Astrocyte (in vitro differentiated cells and primary cell): ENCODE measurements around the gene UROC1. TPM values are rescaled to one million over a fixed set of nuclear protein-coding genes. Genes with fewer than 3 reads are reported as not detected.
A peak's percentile ranks its signal among the peaks of the same experiment; 100 is the strongest.

Source experiments
- DNase-seq: peaks from one replicate; pipeline ENCODE4 v3.0.0-alpha.2; 2010; ENCODE audit warnings: low read depth
- FAIRE-seq: peaks from 2 replicates; lab custom pipeline; 2011; peaks lifted over from hg19 to GRCh38; lab: Jason Lieb, UNC
- H2AFZ ChIP-seq: 2 replicates; pipeline ENCODE4 v1.6.0; 2012; ENCODE audit warnings: low read depth, low read length, inconsistent platforms
- H3K27ac ChIP-seq: 2 replicates; pipeline ENCODE4 v1.5.1; 2011; ENCODE audit warnings: low read depth, low read length, inconsistent platforms
- H3K27me3 ChIP-seq: 2 replicates; pipeline ENCODE4 v1.6.0; 2011; ENCODE audit warnings: low read length, inconsistent platforms; ENCODE audit not compliant: insufficient read depth
- H3K36me3 ChIP-seq: 2 replicates; pipeline ENCODE4 v1.5.1; 2011; ENCODE audit warnings: low read length, inconsistent platforms; ENCODE audit not compliant: insufficient read depth
- H3K4me1 ChIP-seq: 2 replicates; pipeline ENCODE4 v1.5.1; 2011; ENCODE audit warnings: low read length, inconsistent platforms; ENCODE audit not compliant: insufficient read depth
- H3K4me2 ChIP-seq: 2 replicates; pipeline ENCODE4 v1.6.0; 2012; ENCODE audit warnings: low read length, inconsistent platforms
- H3K4me3 ChIP-seq: 2 replicates; pipeline ENCODE4 v1.5.1; 2011; ENCODE audit warnings: low read depth, mild to moderate bottlenecking, low read length, inconsistent platforms; ENCODE audit not compliant: insufficient read depth
- H3K79me2 ChIP-seq: 2 replicates; pipeline ENCODE4 v1.6.0; 2012; ENCODE audit warnings: mild to moderate bottlenecking, low read length, inconsistent platforms; ENCODE audit not compliant: insufficient read depth
- H3K9ac ChIP-seq: 2 replicates; pipeline ENCODE4 v1.6.0; 2012; ENCODE audit warnings: mild to moderate bottlenecking, low read length, inconsistent platforms
- H3K9me3 ChIP-seq: 2 replicates; pipeline ENCODE4 v1.5.1; 2012; ENCODE audit warnings: low read depth, mild to moderate bottlenecking, low read length, inconsistent platforms; ENCODE audit not compliant: insufficient read depth
- H4K20me1 ChIP-seq: 2 replicates; pipeline ENCODE4 v1.6.0; 2012; ENCODE audit warnings: low read length, inconsistent platforms; ENCODE audit not compliant: insufficient read depth
- H3K27ac Mint-ChIP-seq: one replicate; pipeline ENCODE4 v1.8.0; 2021; ENCODE audit warnings: mild to moderate bottlenecking, mixed read lengths; ENCODE audit not compliant: unreplicated experiment
- H3K27me3 Mint-ChIP-seq: one replicate; pipeline ENCODE4 v1.8.0; 2021; ENCODE audit warnings: low read depth, mixed read lengths; ENCODE audit not compliant: unreplicated experiment
- H3K36me3 Mint-ChIP-seq: one replicate; pipeline ENCODE4 v1.8.0; 2021; ENCODE audit warnings: low read depth, mixed read lengths; ENCODE audit not compliant: unreplicated experiment
- H3K4me1 Mint-ChIP-seq: one replicate; pipeline ENCODE4 v1.8.0; 2021; ENCODE audit warnings: low read depth, mixed read lengths; ENCODE audit not compliant: unreplicated experiment
- H3K4me3 Mint-ChIP-seq: one replicate; pipeline ENCODE4 v1.8.0; 2021; ENCODE audit warnings: mild to moderate bottlenecking, moderate library complexity, mixed read lengths; ENCODE audit not compliant: unreplicated experiment
- H3K9me3 Mint-ChIP-seq: one replicate; pipeline ENCODE4 v1.8.0; 2021; ENCODE audit warnings: mild to moderate bottlenecking, mixed read lengths; ENCODE audit not compliant: unreplicated experiment
- EZH2 ChIP-seq: IDR thresholded peaks from 2 replicates; pipeline ENCODE4 v1.6.1; 2012; ENCODE audit warnings: mild to moderate bottlenecking, low read length, inconsistent platforms; ENCODE audit not compliant: insufficient read depth
- total RNA-seq: library from RNA; stranded (reverse); gene quantifications from 2 replicates; pipeline ENCODE4 v1.2.1, GENCODE V29; 2021
- TF ChIP-seq, protein P1 (sequence below): IDR thresholded peaks from 2 replicates; pipeline ENCODE4 v1.5.1; 2011; ENCODE audit warnings: low read depth, mild to moderate bottlenecking, inconsistent platforms, low read length, moderate library complexity; ENCODE audit not compliant: insufficient read depth

UROC1 gene
- total RNA-seq, 1 donor from 2014 or later, result not detected

DNA sequence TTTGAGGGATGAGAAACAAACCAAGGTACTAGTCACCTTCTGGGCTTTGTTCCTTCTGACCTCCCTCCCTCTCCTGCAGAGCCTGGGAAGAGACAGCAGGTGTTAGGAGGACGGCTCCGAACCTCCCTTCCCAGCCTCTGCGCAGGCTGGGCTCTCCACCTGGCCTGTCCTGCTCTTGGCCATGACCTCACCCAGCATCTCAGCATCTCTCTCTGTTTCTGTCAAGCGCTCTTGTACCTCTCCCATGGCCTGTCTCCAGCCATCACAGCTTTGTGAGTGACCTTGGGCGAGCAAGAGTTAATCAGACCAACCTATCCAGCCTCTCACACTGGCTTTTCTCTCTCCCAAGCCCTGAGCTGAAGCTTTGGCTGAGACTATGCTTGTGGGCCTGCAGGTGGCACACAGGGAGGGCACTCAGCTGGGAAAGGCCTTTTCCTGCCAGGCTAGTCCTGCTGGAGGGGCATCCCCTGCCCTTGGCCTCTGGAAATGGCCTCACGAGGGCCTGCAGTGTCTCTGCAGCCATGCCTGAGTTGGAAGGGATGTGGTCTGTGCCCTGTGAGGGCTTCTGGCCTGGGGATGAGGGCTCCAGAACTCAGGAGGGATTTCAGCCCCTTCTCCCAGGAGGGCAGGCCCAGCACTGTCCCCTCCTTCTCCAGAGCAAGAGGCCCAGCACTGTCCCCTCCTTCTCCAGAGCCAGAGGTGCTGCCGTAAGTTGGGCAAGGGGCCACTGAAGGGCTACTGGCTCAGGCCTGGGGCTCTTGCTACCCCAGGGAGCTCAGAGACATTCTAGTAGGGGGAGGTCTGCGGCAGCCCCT is 8.5 kb upstream of the UROC1 start:
- H3K4me1 Mint-ChIP-seq, result no peaks in the 10 kb centered on the region
- H3K36me3 ChIP-seq, result no peaks in the 10 kb centered on the region
- no peak overlapping the region for H3K4me3 ChIP-seq
- H3K27ac ChIP-seq, result no peak overlapping the region
- H3K9me3 ChIP-seq, result no peaks in the 10 kb centered on the region
- H3K4me2 ChIP-seq, result no peak overlapping the region
- H3K36me3 Mint-ChIP-seq, result no peaks in the 10 kb centered on the region
- no peaks in the 10 kb centered on the region for H4K20me1 ChIP-seq
- peaks cover 7% of the 10 kb centered on the region for H3K4me1 ChIP-seq
- FAIRE-seq (no peak), DNase-seq (no peak)
- H3K9me3 Mint-ChIP-seq, result no peaks in the 10 kb centered on the region
- no peaks in the 10 kb centered on the region for H3K79me2 ChIP-seq
- H2AFZ ChIP-seq, result no peak overlapping the region
- no peak for TF ChIP-seq EZH2
- H3K27me3 ChIP-seq, result peaks cover 20% of the 10 kb centered on the region
- H3K9ac ChIP-seq, result no peak overlapping the region
- no peak overlapping the region for H3K4me3 Mint-ChIP-seq
- H3K27ac Mint-ChIP-seq, result no peak overlapping the region
- H3K27me3 Mint-ChIP-seq, result peaks cover 64% of the 10 kb centered on the region

DNA sequence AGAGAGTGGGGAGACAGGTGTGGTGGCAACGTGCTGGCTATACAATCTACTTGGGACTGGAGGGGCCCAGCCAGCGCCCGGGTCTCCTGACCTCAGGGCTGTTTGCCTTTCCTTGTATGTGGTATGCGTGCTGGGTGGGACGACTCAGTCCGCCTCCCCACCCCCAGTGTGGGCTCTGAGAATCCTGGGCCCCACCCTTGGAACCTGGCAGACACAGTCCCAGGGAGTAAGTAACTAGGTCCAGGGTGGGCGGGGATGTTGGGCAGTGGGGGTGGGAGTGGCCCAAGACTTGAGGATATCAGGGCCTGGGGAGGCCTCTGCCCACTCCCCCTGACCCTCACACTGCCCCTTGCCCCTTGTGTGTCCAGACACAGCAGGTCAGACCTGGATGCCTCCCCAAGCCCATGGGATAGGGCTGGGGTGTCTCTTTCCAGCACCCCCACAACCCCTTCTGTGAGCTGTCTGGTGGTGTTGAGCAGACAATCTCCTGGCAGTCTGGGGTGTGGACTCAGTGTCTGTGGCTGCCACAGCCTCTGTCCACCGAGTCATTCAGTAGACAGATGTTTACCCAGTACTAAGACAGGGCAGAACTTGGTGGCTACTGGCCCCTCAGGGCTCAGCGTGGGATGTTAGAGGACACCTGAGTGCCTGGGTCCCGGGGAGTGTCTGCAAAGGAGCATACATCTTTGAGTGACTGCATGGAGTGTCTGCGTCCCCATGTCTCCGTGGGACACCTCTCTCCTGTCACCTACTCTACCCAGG is 7.7 kb upstream of the UROC1 start:
- Histone ChIP-seq H3K9ac (no peak overlapping the region), H3K9me3 (no peaks in the 10 kb centered on the region), H2AFZ (no peak overlapping the region), H3K4me2 (no peak overlapping the region), H3K27me3 (peaks cover 20% of the 10 kb centered on the region), H3K4me3 (no peak overlapping the region), H4K20me1 (no peaks in the 10 kb centered on the region), H3K4me1 (peaks cover 7% of the 10 kb centered on the region), H3K36me3 (no peaks in the 10 kb centered on the region), H3K79me2 (no peaks in the 10 kb centered on the region), H3K27ac (no peak overlapping the region)
- Mint-ChIP-seq H3K36me3 (no peaks in the 10 kb centered on the region), H3K9me3 (no peaks in the 10 kb centered on the region), H3K27ac (no peak overlapping the region), H3K4me1 (no peaks in the 10 kb centered on the region), H3K4me3 (no peak overlapping the region), H3K27me3 (peaks cover 67% of the 10 kb centered on the region)
- no peak for DNase-seq
- no peak for TF ChIP-seq EZH2
- TF ChIP-seq, protein P1, sequence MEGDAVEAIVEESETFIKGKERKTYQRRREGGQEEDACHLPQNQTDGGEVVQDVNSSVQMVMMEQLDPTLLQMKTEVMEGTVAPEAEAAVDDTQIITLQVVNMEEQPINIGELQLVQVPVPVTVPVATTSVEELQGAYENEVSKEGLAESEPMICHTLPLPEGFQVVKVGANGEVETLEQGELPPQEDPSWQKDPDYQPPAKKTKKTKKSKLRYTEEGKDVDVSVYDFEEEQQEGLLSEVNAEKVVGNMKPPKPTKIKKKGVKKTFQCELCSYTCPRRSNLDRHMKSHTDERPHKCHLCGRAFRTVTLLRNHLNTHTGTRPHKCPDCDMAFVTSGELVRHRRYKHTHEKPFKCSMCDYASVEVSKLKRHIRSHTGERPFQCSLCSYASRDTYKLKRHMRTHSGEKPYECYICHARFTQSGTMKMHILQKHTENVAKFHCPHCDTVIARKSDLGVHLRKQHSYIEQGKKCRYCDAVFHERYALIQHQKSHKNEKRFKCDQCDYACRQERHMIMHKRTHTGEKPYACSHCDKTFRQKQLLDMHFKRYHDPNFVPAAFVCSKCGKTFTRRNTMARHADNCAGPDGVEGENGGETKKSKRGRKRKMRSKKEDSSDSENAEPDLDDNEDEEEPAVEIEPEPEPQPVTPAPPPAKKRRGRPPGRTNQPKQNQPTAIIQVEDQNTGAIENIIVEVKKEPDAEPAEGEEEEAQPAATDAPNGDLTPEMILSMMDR, result no peak
- no peak for FAIRE-seq

DNA sequence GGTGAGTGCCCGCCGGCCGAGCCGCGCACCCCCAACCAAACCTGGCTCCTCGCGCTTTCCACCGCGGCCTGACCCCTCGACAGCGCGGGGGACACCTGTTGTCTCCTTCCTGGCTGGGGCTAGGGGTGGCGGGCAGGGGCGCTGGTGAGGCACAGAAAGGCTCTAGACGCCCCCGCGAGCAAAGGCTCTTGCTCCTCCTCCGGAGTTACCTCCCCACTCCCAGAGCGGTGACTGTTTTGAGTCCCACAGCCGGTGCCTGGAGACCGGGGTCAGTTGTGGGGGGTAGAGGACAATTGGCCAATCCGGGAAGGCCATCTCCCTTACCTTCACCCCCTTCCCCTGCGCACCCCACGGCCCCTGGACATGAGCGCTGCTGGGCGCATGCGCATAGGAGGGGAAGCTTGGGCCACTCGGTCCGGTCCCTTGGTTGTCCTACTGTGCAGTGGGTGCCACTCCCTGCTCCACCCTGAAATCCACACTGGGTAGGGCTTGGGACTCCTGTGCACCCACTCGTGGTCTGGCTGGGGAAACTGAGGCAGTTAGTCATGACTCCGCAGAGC is 6.9 kb upstream of the UROC1 start:
- Mint-ChIP-seq H3K27ac (no peak overlapping the region), H3K9me3 (no peaks in the 10 kb centered on the region), H3K4me1 (no peaks in the 10 kb centered on the region), H3K36me3 (peaks cover 1% of the 10 kb centered on the region), H3K4me3 (no peak overlapping the region), H3K27me3 (peaks cover 74% of the 10 kb centered on the region)
- Histone ChIP-seq H3K4me2 (peak overlapping the region; percentile 77), H4K20me1 (no peaks in the 10 kb centered on the region), H3K9me3 (no peaks in the 10 kb centered on the region), H3K27ac (no peak overlapping the region), H3K79me2 (no peaks in the 10 kb centered on the region), H3K4me1 (peaks cover 7% of the 10 kb centered on the region), H3K27me3 (peaks cover 20% of the 10 kb centered on the region), H3K36me3 (no peaks in the 10 kb centered on the region), H3K9ac (no peak overlapping the region), H3K4me3 (peak overlapping the region; percentile 28), H2AFZ (no peak overlapping the region)
- FAIRE-seq (no peak), DNase-seq (no peak)
- TF ChIP-seq, protein P1, result no peak
- no peak for TF ChIP-seq EZH2
